T-cell (primary cell): ENCODE results near the gene SLC7A9. TPM values are rescaled to one million over a fixed set of nuclear protein-coding genes. Genes with fewer than 3 reads are reported as not detected.
A peak's percentile ranks its signal among the peaks of the same experiment; 100 is the strongest.

Experiments used
- ATAC-seq, 4 experiments: fragments of 200-7000 bp in 3 of 4; fragments of 150-1000 bp in 1 of 4; cut with Tn5 transposase; replicated peaks in 1 of 4; 1 replicate in 3 of 4; 2 replicates in 1 of 4; pipeline ENCODE4 v1.10.0; 2021; ENCODE audit warnings: moderate library complexity in 3 of 4, mild to moderate bottlenecking in 2 of 4, moderate number of reproducible peaks in 1 of 4
- CTCF ChIA-PET, 2 donors: fragments of 300-600 bp; sonication (Branson Sonifier 250); formaldehyde crosslinking; loops; one replicate each; lab custom pipeline; 2022; ENCODE audit warnings: antibody characterized with exemption in 2 of 2; lab: Charles Lee
- POLR2A ChIA-PET, 2 donors: fragments of 300-600 bp; sonication (Branson Sonifier 250); formaldehyde crosslinking; loops; one replicate each; lab custom pipeline; 2022; ENCODE audit warnings: antibody characterized with exemption in 2 of 2; lab: Charles Lee
- DNase-seq, 35 experiments: peaks; one replicate each; pipeline versions ENCODE4 v3.0.0 to v3.0.0-alpha.2; 2013 to 2023
- H3K27ac ChIP-seq: one replicate; pipeline ENCODE4 v1.5.1; 2013; ENCODE audit warnings: low read length
- H3K27me3 ChIP-seq, 2 experiments: replicated peaks in 1 of 2; 1 replicate in 1 of 2; 2 replicates in 1 of 2; pipeline versions ENCODE4 v1.6.1 to v1.7.0; 2013; ENCODE audit warnings: low read length in 1 of 2, mixed read lengths in 1 of 2; ENCODE audit not compliant: control insufficient read depth in 2 of 2, insufficient read depth in 2 of 2; ENCODE audit errors: extremely low read depth in 1 of 2
- H3K36me3 ChIP-seq, 2 donors: 1 replicate in 1 of 2; 2 replicates in 1 of 2; pipeline versions ENCODE4 v1.6.1 to v1.7.0; 2013; ENCODE audit warnings: low read length in 1 of 2; ENCODE audit not compliant: control insufficient read depth in 2 of 2, insufficient read depth in 1 of 2; ENCODE audit errors: extremely low read depth in 1 of 2
- H3K4me1 ChIP-seq, 2 experiments: 1 replicate in 1 of 2; 2 replicates in 1 of 2; pipeline versions ENCODE4 v1.6.1 to v1.7.0; 2013; ENCODE audit warnings: low read length in 2 of 2, mixed read lengths in 1 of 2; ENCODE audit not compliant: insufficient read depth in 2 of 2, control insufficient read depth in 1 of 2; ENCODE audit errors: extremely low read depth in 1 of 2
- H3K4me3 ChIP-seq, 2 donors: 1 replicate in 1 of 2; 2 replicates in 1 of 2; pipeline versions ENCODE4 v1.5.1 to v1.7.0; 2013; ENCODE audit warnings: mild to moderate bottlenecking in 2 of 2, low read length in 1 of 2, moderate library complexity in 1 of 2; ENCODE audit not compliant: control insufficient read depth in 1 of 2; ENCODE audit errors: extremely low read depth in 1 of 2
- H3K9me3 ChIP-seq: 2 replicates; pipeline ENCODE4 v1.7.0; 2013
- H3K27ac Mint-ChIP-seq, 2 donors: one replicate each; pipeline ENCODE4 v1.8.0; 2020 to 2021; ENCODE audit warnings: mild to moderate bottlenecking in 2 of 2, mixed read lengths in 2 of 2
- H3K27me3 Mint-ChIP-seq, 2 donors: one replicate each; pipeline ENCODE4 v1.8.0; 2021 to 2022; ENCODE audit warnings: mixed read lengths in 2 of 2
- H3K36me3 Mint-ChIP-seq: one replicate; pipeline ENCODE4 v1.8.0; 2021; ENCODE audit warnings: mixed read lengths
- H3K4me1 Mint-ChIP-seq, 3 donors: one replicate each; pipeline ENCODE4 v1.8.0; 2020 to 2022; ENCODE audit warnings: mixed read lengths in 3 of 3, mild to moderate bottlenecking in 1 of 3
- H3K4me3 Mint-ChIP-seq, 3 donors: one replicate each; pipeline ENCODE4 v1.8.0; 2020 to 2022; ENCODE audit warnings: mild to moderate bottlenecking in 3 of 3, mixed read lengths in 3 of 3, moderate library complexity in 3 of 3
- H3K9me3 Mint-ChIP-seq, 3 donors: one replicate each; pipeline ENCODE4 v1.8.0; 2020 to 2022; ENCODE audit warnings: mixed read lengths in 3 of 3
- WGBS: methylation state at CpG from one replicate; pipeline ENCODE4 v1.1.5; 2013; ENCODE audit warnings: missing lambda C conversion rate; ENCODE audit not compliant: insufficient coverage; 5-methylcytosine and 5-hydroxymethylcytosine counted together
- total RNA-seq, 35 experiments: library from RNA in 6 of 35; stranded (reverse) in 6 of 35; fragments of 120-200 nt in 1 of 35; gene quantifications; one replicate each; pipeline versions ENCODE4 v1.2.1 to v1.2.4 and lab custom pipeline; 2013 to 2026

Gene SLC7A9
- total RNA-seq, 5 donors from 2014 or later (not counting 1 experiment from before 2014, with no cell fraction given), result 0.28 to 0.82 (median 0.38) TPM; not detected in 1

DNA sequence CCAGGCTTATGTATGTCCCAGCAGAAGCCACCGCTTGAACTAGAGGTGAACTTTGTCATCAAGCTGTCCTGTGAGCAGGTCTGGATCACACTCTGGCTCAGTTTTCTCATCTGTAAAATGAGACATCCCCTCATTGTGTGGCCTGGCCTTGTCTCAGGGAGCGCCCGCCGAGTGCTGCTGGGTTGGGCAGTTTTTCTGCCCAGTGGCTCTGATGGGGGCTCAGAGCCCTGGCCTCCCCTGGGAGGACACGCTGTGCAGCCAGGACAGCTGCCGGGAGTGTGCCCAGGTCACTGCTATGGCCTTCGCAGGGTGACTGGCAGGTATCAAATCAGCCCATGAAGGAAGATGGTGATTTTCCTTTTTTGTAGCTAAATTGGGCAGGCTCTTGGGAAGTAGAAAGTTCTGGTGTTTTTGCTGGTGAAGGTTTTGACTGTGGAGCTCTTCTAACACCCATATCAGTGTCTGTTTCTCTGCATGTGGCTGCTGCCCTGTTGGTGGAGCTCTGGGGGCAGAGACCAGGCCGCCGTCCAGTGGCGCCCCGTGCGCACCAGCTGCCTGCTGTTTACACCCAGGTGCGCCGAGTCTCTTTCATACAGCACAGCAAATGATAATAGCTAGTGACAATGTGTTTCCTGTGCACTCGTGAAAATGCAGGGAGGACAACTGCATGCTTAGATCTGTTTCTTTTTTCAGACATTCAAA, 40.8 kb downstream of the SLC7A9 start:
- Mint-ChIP-seq H3K9me3 (no peaks in the 10 kb centered on the region), H3K4me3 (peak overlapping the region in 2 of 3 donors; percentile 21 to 55), H3K27me3 (peaks cover 6% of the 10 kb centered on the region in 2 donors), H3K36me3 (no peaks in the 10 kb centered on the region), H3K27ac (peak overlapping the region in 1 of 2 donors; percentile 85), H3K4me1 (peaks cover 8 to 20% (median 9%) of the 10 kb centered on the region in 3 donors)
- Histone ChIP-seq H3K9me3 (no peaks in the 10 kb centered on the region), H3K27ac (no peak overlapping the region), H3K27me3 (peaks cover 2 to 20% of the 10 kb centered on the region in 2 experiments), H3K4me3 (no peak overlapping the region), H3K4me1 (peaks cover 0 to 2% of the 10 kb centered on the region in 2 experiments), H3K36me3 (peaks cover 0 to 5% of the 10 kb centered on the region in 2 donors)
- WGBS, result 82% methylated on average over 14 of the region's 15 CpGs
- DNase-seq (no peak), ATAC-seq (peak; percentile 31 to 65 (median 34))
- CTCF ChIA-PET, result interaction anchor here in 1 of 2 donors (0.6 kb wide), 1 partner anchor 147 kb away, joined by 5 read pairs; no protein-coding TSS in a partner anchor
- POLR2A ChIA-PET, result interaction anchor here in 1 of 2 donors (0.6 kb wide), 1 partner anchor 13 kb away, joined by 3 read pairs; no protein-coding TSS in a partner anchor

DNA sequence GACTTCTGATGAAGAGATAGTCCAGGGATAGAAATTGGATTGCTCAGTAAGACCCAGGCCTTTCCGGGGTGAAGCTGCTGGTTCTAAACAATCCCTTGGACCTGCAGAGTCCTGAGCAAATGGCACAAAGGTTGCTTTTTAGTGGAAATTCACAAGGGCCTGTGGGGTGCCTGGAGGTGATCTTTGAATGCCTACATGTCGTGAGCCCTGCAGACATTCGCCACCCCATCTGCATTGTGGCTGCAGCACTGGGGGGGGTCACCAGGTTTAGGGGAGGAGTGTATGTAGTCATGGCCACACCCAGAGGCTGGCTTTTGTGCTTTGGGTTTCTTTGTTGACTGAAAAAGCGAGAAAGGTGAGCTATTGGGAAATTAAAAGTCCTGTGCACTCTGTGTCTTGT, 41.4 kb downstream of the SLC7A9 start:
- ChIA-PET POLR2A (interaction anchor here in 1 of 2 donors (0.6 kb wide), 1 partner anchor 13 kb away, joined by 3 read pairs; no protein-coding TSS in a partner anchor), CTCF (no interaction called here)
- no peaks in the 10 kb centered on the region for H3K9me3 Mint-ChIP-seq

DNA sequence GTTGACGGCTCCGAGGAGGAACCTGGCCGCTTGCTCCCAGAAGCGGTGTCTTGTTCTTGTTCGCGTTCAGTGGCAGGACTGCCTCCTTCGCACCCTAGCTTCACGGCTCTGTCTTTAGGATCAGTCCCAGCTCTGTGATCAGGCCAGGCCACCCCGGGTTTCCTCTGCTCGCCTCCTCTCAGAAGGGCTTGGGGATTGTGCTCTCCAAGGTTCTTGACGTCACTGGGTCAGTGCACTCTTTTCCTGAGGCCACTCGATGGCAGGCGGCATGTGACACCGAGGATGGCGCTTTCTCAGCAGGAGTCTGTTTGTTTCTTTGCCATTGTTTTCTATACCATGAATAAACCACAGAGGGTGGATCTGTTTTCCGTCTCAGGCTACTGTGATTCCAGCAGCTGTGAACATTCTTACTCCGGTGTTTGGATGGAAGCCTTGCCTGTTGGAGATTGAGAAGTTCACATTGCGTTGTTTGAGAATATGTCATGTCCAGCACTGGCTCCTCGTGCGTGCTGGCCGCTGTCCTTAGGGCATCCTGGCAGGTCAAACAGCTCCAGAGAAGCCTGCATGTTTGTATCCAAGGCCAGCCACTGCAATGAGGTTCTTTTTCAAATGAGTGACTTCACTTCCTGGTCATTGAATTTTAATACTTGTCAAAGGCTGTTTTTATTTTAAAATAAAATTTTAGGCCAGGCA, 44.5 kb downstream of the SLC7A9 start:
- peaks cover 3 to 4% of the 10 kb centered on the region in 2 experiments for H3K4me1 ChIP-seq
- POLR2A ChIA-PET, result no interaction called here
- CTCF ChIA-PET, result no interaction called here
- peaks cover 2 to 29% of the 10 kb centered on the region in 2 experiments for H3K27me3 ChIP-seq
- peaks cover 9 to 25% (median 13%) of the 10 kb centered on the region in 3 donors for H3K4me1 Mint-ChIP-seq
- H3K36me3 Mint-ChIP-seq, result no peaks in the 10 kb centered on the region
- H3K27ac ChIP-seq, result no peak overlapping the region
- H3K27ac Mint-ChIP-seq, result no peak overlapping the region
- H3K27me3 Mint-ChIP-seq, result peaks cover 10 to 12% of the 10 kb centered on the region in 2 donors
- H3K4me3 ChIP-seq, result no peak overlapping the region
- DNase-seq (no peak), ATAC-seq (no peak)
- H3K36me3 ChIP-seq, result peaks cover 0 to 5% of the 10 kb centered on the region in 2 donors
- peak overlapping the region in 1 of 3 donors; percentile 58 for H3K4me3 Mint-ChIP-seq
- WGBS, result 79% methylated on average over 18 of the region's 21 CpGs
- H3K9me3 ChIP-seq, result no peaks in the 10 kb centered on the region
- no peaks in the 10 kb centered on the region for H3K9me3 Mint-ChIP-seq

More for the DNA sequence above, 41.4 kb downstream of the SLC7A9 start:
- Histone ChIP-seq H3K36me3 (peaks cover 0 to 5% of the 10 kb centered on the region in 2 donors), H3K27me3 (peaks cover 2 to 24% of the 10 kb centered on the region in 2 experiments), H3K27ac (no peak overlapping the region), H3K4me3 (no peak overlapping the region), H3K4me1 (peaks cover 0 to 2% of the 10 kb centered on the region in 2 experiments), H3K9me3 (no peaks in the 10 kb centered on the region)
- H3K4me1 Mint-ChIP-seq, result peaks cover 8 to 20% (median 9%) of the 10 kb centered on the region in 3 donors
- DNase-seq (no peak), ATAC-seq (no peak)
- H3K4me3 Mint-ChIP-seq, result no peak overlapping the region
- peaks cover 10 to 12% of the 10 kb centered on the region in 2 donors for H3K27me3 Mint-ChIP-seq
- H3K27ac Mint-ChIP-seq, result no peak overlapping the region
- no peaks in the 10 kb centered on the region for H3K36me3 Mint-ChIP-seq
- WGBS, result 100% methylated on average over 4 of the region's 4 CpGs

DNA sequence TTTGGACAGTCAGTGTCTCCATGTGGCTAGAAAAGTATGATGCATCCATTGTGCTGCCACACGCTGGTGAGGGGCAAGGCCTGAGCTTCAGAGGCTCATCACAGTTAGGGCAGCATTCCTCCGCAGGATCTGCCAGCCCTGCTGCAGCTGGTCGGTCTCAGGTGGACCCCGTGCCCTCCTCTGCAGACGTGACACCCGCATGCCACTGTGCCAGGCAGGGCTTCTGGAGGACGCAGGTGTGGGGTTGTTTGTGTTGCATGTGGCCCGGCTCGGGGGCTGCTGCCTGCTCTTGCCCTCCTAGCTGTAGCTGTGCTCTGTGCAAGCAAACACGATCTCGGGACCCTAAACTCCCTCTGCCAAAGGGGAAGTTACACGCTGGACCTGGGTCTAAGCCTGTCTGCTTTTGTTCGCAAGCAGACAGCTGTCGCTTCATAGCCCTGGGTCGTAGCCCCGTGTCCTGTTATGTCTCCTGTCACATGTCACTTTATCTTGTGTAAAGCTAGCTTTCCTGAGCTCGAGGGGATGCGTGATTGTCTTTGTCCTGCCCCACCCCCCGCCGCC, 45.3 kb downstream of the SLC7A9 start:
- CTCF ChIA-PET, result interaction anchor here in 1 of 2 donors (0.6 kb wide), 1 partner anchor 420 kb away, joined by 4 read pairs; no protein-coding TSS in a partner anchor
- Mint-ChIP-seq H3K27me3 (peaks cover 10 to 18% of the 10 kb centered on the region in 2 donors), H3K9me3 (no peaks in the 10 kb centered on the region), H3K4me3 (peak overlapping the region in 1 of 3 donors; percentile 58), H3K36me3 (no peaks in the 10 kb centered on the region), H3K4me1 (peaks cover 13 to 29% (median 21%) of the 10 kb centered on the region in 3 donors), H3K27ac (no peak overlapping the region)
- WGBS, result 62% methylated on average over 16 of the region's 20 CpGs
- Histone ChIP-seq H3K4me3 (no peak overlapping the region), H3K27me3 (peaks cover 2 to 29% of the 10 kb centered on the region in 2 experiments), H3K9me3 (no peaks in the 10 kb centered on the region), H3K27ac (no peak overlapping the region), H3K36me3 (peaks cover 0 to 5% of the 10 kb centered on the region in 2 donors), H3K4me1 (peaks cover 8% of the 10 kb centered on the region in 2 experiments)
- ATAC-seq (no peak), DNase-seq (no peak)
- POLR2A ChIA-PET, result no interaction called here

DNA sequence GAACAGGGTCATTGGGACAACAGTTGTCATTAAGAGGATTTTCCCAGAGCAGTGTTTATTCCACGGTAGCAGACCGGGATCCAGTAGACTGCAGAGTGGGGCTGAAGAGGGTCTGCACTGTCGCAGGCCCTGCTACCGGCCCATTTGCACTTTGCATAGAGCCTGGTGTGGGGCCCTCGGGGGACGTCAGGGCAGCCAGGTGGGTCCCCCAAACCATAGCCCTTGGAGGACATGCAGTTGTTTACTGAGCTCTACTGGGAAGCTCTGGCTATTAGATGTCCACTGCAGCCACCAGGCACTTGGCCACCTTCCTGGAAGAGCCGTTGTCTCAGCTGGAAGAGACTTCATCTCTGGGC, 45.8 kb downstream of the SLC7A9 start:
- Mint-ChIP-seq H3K36me3 (no peaks in the 10 kb centered on the region), H3K4me1 (peaks cover 9 to 24% (median 17%) of the 10 kb centered on the region in 3 donors), H3K27me3 (peaks cover 10 to 18% of the 10 kb centered on the region in 2 donors), H3K9me3 (no peaks in the 10 kb centered on the region), H3K4me3 (no peak overlapping the region), H3K27ac (no peak overlapping the region)
- Histone ChIP-seq H3K4me1 (peaks cover 8 to 9% of the 10 kb centered on the region in 2 experiments), H3K9me3 (no peaks in the 10 kb centered on the region), H3K36me3 (peaks cover 0 to 5% of the 10 kb centered on the region in 2 donors), H3K27ac (no peak overlapping the region), H3K4me3 (no peak overlapping the region), H3K27me3 (peaks cover 2 to 27% of the 10 kb centered on the region in 2 experiments)
- ChIA-PET POLR2A (no interaction called here), CTCF (no interaction called here)
- DNase-seq (no peak), ATAC-seq (no peak)
- WGBS, result 94% methylated on average over 7 of the region's 7 CpGs
